IMR-90 (cell line): ENCODE data around the gene COPZ2. TPM values are rescaled to one million over a fixed set of nuclear protein-coding genes. Genes with fewer than 3 reads are reported as not detected.
"Not testable (repeated sequence)": the region's sequence is repeated elsewhere in the genome, so short reads cannot be mapped to it uniquely, and the experiment has no call there.

ENCODE experiments used
- ATAC-seq: fragments of 200-7000 bp; cut with Tn5 transposase; 2 replicates; pipeline ENCODE4 v1.9.1; 2020; ENCODE audit warnings: low read depth, mild to moderate bottlenecking, moderate library complexity
- BruUV-seq: library from RNA; stranded (reverse); fragments of 400-500 nt; replicated peaks from 2 replicates; lab custom pipeline; 2021; lab: Mats Ljungman, UMichigan
- CTCF ChIA-PET: fragments of 300-600 bp; formaldehyde crosslinking; extraction: SDS; loops from one replicate; lab custom pipeline; 2021; ENCODE audit warnings: antibody characterized with exemption; lab: Yijun Ruan, JAX
- POLR2A ChIA-PET: fragments of 300-600 bp; sonication (Branson Sonifier 250); formaldehyde crosslinking; loops from one replicate; lab custom pipeline; 2022; ENCODE audit warnings: antibody characterized with exemption; ENCODE audit not compliant: unreplicated experiment; lab: Charles Lee
- DNase-seq: peaks from one replicate; pipeline ENCODE4 v3.0.0; 2013
- H2AFZ ChIP-seq: replicated peaks from 2 replicates; pipeline ENCODE3; 2013; ENCODE audit warnings: low read length, mild to moderate bottlenecking; ENCODE audit not compliant: poor library complexity
- H2AK5ac ChIP-seq: 2 replicates; pipeline ENCODE4 v1.6.1; 2013; ENCODE audit warnings: low read depth, low read length, inconsistent platforms
- H2AK9ac ChIP-seq: replicated peaks from 2 replicates; pipeline ENCODE3; 2013; ENCODE audit warnings: mild to moderate bottlenecking, low read depth, low read length, moderate library complexity; ENCODE audit not compliant: poor library complexity
- H2BK120ac ChIP-seq: 2 replicates; pipeline ENCODE4 v1.6.1; 2013; ENCODE audit warnings: low read depth, low read length, inconsistent platforms
- H2BK15ac ChIP-seq: 3 replicates; pipeline ENCODE4 v1.6.1; 2013; ENCODE audit warnings: low read depth, low read length, inconsistent platforms
- H2BK20ac ChIP-seq: 2 replicates; pipeline ENCODE4 v1.6.1; 2013; ENCODE audit warnings: low read depth, mild to moderate bottlenecking, inconsistent platforms, low read length, moderate library complexity
- H2BK5ac ChIP-seq: 2 replicates; pipeline ENCODE4 v1.6.1; 2013; ENCODE audit warnings: mild to moderate bottlenecking, low read depth, low read length, inconsistent platforms; ENCODE audit not compliant: poor library complexity, severe bottlenecking
- H3K14ac ChIP-seq: replicated peaks from 2 replicates; pipeline ENCODE4 v1.6.1; 2013; ENCODE audit warnings: low read depth, low read length, inconsistent platforms
- H3K18ac ChIP-seq: 2 replicates; pipeline ENCODE4 v1.6.1; 2013; ENCODE audit warnings: low read depth, low read length, control low read depth
- H3K23ac ChIP-seq: 2 replicates; pipeline ENCODE4 v1.6.1; 2013; ENCODE audit warnings: low read depth, low read length, inconsistent platforms
- H3K27ac ChIP-seq: 2 replicates; pipeline ENCODE4 v1.5.1; 2013; ENCODE audit warnings: mild to moderate bottlenecking, control low read depth, low read length; ENCODE audit not compliant: insufficient read depth
- H3K27me3 ChIP-seq: 2 replicates; pipeline ENCODE4 v1.6.1; 2013; ENCODE audit warnings: low read length; ENCODE audit not compliant: control insufficient read depth, insufficient read depth
- H3K36me3 ChIP-seq: 2 replicates; pipeline ENCODE4 v1.6.1; 2013; ENCODE audit warnings: low read length, mixed read lengths; ENCODE audit not compliant: control insufficient read depth, insufficient read depth
- H3K4ac ChIP-seq: 2 replicates; pipeline ENCODE4 v1.6.1; 2013; ENCODE audit warnings: low read depth, low read length, inconsistent platforms
- H3K4me1 ChIP-seq: 2 replicates; pipeline ENCODE4 v1.6.1; 2013; ENCODE audit warnings: low read length, mixed read lengths; ENCODE audit not compliant: control insufficient read depth, insufficient read depth
- H3K4me2 ChIP-seq: 2 replicates; pipeline ENCODE4 v1.6.1; 2013; ENCODE audit warnings: low read depth, mild to moderate bottlenecking, control low read depth, low read length, moderate library complexity
- H3K4me3 ChIP-seq: 2 replicates; pipeline ENCODE4 v1.5.1; 2013; ENCODE audit warnings: low read depth, mild to moderate bottlenecking, control low read depth, low read length, moderate library complexity; ENCODE audit not compliant: insufficient read depth
- H3K56ac ChIP-seq: 2 replicates; pipeline ENCODE4 v1.6.1; 2013; ENCODE audit warnings: low read length, inconsistent platforms; ENCODE audit not compliant: insufficient read depth; ENCODE audit errors: extremely low read depth
- H3K79me1 ChIP-seq, 2 experiments: 2 replicates each; pipeline ENCODE4 v1.6.1; 2013; ENCODE audit warnings: low read length in 2 of 2, inconsistent platforms in 1 of 2, low read depth in 1 of 2
- H3K9ac ChIP-seq: 2 replicates; pipeline ENCODE4 v1.6.1; 2013; ENCODE audit warnings: low read depth, low read length, control low read depth
- H3K9me1 ChIP-seq: 2 replicates; pipeline ENCODE4 v1.6.1; 2013; ENCODE audit warnings: low read length, inconsistent platforms; ENCODE audit not compliant: insufficient read depth
- H3K9me3 ChIP-seq: 2 replicates; pipeline ENCODE4 v1.6.1; 2013; ENCODE audit warnings: low read length; ENCODE audit not compliant: control insufficient read depth, insufficient read depth
- H4K20me1 ChIP-seq: 2 replicates; pipeline ENCODE4 v1.6.1; 2013; ENCODE audit warnings: low read length, inconsistent platforms; ENCODE audit not compliant: insufficient read depth
- H4K5ac ChIP-seq: 2 replicates; pipeline ENCODE4 v1.6.1; 2013; ENCODE audit warnings: mild to moderate bottlenecking, low read depth, low read length, control low read depth
- H4K8ac ChIP-seq, 2 experiments: 2 replicates each; pipeline ENCODE4 v1.6.1; 2013; ENCODE audit warnings: low read depth in 2 of 2, low read length in 2 of 2, control low read depth in 1 of 2, inconsistent platforms in 1 of 2
- H4K91ac ChIP-seq: 2 replicates; pipeline ENCODE4 v1.6.1; 2013; ENCODE audit warnings: low read depth, low read length, inconsistent platforms; ENCODE audit not compliant: insufficient read depth
- WGBS, 2 experiments: methylation state at CpG; one replicate each; pipeline versions ENCODE4 v1.1.5 to v1.1.7; 2013; ENCODE audit warnings: missing lambda C conversion rate in 2 of 2; ENCODE audit not compliant: insufficient read length in 1 of 2; ENCODE audit errors: extremely low coverage in 2 of 2; 5-methylcytosine and 5-hydroxymethylcytosine counted together
- dilution Hi-C: fragments of 300-500 bp; cut with HindIII; formaldehyde crosslinking; loops from one replicate; pipeline ENCODE4 v1.14.3; 2018; ENCODE audit warnings: low sequenced_read_pairs; ENCODE audit not compliant: unreplicated experiment
- in situ Hi-C: fragments of 300-500 bp; cut with MboI; formaldehyde crosslinking; loops from 3 replicates; pipeline ENCODE4 v1.14.3; 2019; ENCODE audit warnings: low sequenced_read_pairs, inconsistent platforms, mixed read lengths
- intact Hi-C: fragments of 100-400 bp; cut with micrococcal nuclease; formaldehyde crosslinking; loops from 2 replicates; pipeline ENCODE4 v1.10.0; 2022
- polyA plus RNA-seq, 3 experiments: library from polyadenylated mRNA; depleted of rRNA; stranded (reverse); fragments of >200 nt; gene quantifications; 2 replicates each; pipeline ENCODE4 v1.2.3, GENCODE V29; 2012; ENCODE audit warnings: low replicate concordance in 1 of 3
- total RNA-seq: library from RNA; depleted of rRNA; stranded (reverse); fragments of >200 nt; gene quantifications from 2 replicates; pipeline ENCODE4 v1.2.3, GENCODE V29; 2012

Gene COPZ2
- total and polyA plus RNA-seq, 2 of the 4 experiments (the other 2 are of a cell fraction) = 41.0 to 86.1 TPM

GRCh38 chr17:47988445-47988844 is 49.2 kb downstream of the COPZ2 start:
- dilution Hi-C loops, H3K9ac ChIP-seq, ATAC-seq, H3K9me3 ChIP-seq, H3K56ac ChIP-seq, H3K4me2 ChIP-seq, H3K4ac ChIP-seq, H3K27me3 ChIP-seq, H2BK5ac ChIP-seq, H3K23ac ChIP-seq, H2AK5ac ChIP-seq, H4K5ac ChIP-seq, H2AK9ac ChIP-seq, H3K4me3 ChIP-seq, CTCF ChIA-PET, H4K91ac ChIP-seq, H2BK20ac ChIP-seq, DNase-seq, H3K79me1 ChIP-seq, H3K27ac ChIP-seq, intact Hi-C loops, H3K36me3 ChIP-seq, H2AFZ ChIP-seq, H3K14ac ChIP-seq, H2BK15ac ChIP-seq, BruUV-seq, H3K9me1 ChIP-seq, H3K18ac ChIP-seq, H4K8ac ChIP-seq, in situ Hi-C loops, H3K4me1 ChIP-seq, POLR2A ChIA-PET, H4K20me1 ChIP-seq, H2BK120ac ChIP-seq: not testable (repeated sequence)
- WGBS, 2 experiments = no CpG with 5 or more reads among the region's 1 CpG
